Left ventricle myocardium inferior (tissue), 1 donor: ENCODE results near the gene TSC22D4. TPM values are rescaled to one million over a fixed set of nuclear protein-coding genes. Genes with fewer than 3 reads are reported as not detected.
A peak's percentile ranks its signal among the peaks of the same experiment; 100 is the strongest.

Source experiments
- DNase-seq: peaks from one replicate; pipeline ENCODE4 v3.0.0-alpha.2; 2020
- H3K27ac ChIP-seq: fragments of 200-600 bp; replicated peaks from 2 replicates; pipeline ENCODE4 v1.8.0; 2021
- H3K27me3 ChIP-seq: fragments of 200-600 bp; 2 replicates; pipeline ENCODE4 v1.8.0; 2021; ENCODE audit warnings: low read depth
- H3K36me3 ChIP-seq: fragments of 200-600 bp; 2 replicates; pipeline ENCODE4 v1.8.0; 2021
- H3K4me1 ChIP-seq: fragments of 200-600 bp; 2 replicates; pipeline ENCODE4 v1.8.0; 2021
- H3K4me3 ChIP-seq: fragments of 200-600 bp; 2 replicates; pipeline ENCODE4 v1.8.0; 2021; ENCODE audit warnings: mild to moderate bottlenecking, moderate library complexity
- H3K9me3 ChIP-seq: fragments of 200-600 bp; replicated peaks from 2 replicates; pipeline ENCODE4 v1.8.0; 2021
- intact Hi-C: fragments of 100-400 bp; cut with micrococcal nuclease; formaldehyde crosslinking; loops from one replicate; pipeline ENCODE4 v1.11.0; 2022
- total RNA-seq: library from RNA; stranded (reverse); fragmentation: NEBNext Ultra II Directional; extraction: Animal tissue kit (Norgen Biotek cat#: 25700); gene quantifications from one replicate; pipeline ENCODE4 v1.2.1, GENCODE V29; 2021
- TF ChIP-seq, protein P1 (sequence below): fragments of 200-600 bp; IDR thresholded peaks from 2 replicates; pipeline ENCODE4 v1.8.0; 2021; ENCODE audit warnings: antibody characterized with exemption, mild to moderate bottlenecking, borderline replicate concordance
- donor health status: DM: no; HTN: yes; CAD: no; lungs with severe emphysema.

Gene TSC22D4
- total RNA-seq, 1 donor from 2014 or later: 47.5 TPM

DNA sequence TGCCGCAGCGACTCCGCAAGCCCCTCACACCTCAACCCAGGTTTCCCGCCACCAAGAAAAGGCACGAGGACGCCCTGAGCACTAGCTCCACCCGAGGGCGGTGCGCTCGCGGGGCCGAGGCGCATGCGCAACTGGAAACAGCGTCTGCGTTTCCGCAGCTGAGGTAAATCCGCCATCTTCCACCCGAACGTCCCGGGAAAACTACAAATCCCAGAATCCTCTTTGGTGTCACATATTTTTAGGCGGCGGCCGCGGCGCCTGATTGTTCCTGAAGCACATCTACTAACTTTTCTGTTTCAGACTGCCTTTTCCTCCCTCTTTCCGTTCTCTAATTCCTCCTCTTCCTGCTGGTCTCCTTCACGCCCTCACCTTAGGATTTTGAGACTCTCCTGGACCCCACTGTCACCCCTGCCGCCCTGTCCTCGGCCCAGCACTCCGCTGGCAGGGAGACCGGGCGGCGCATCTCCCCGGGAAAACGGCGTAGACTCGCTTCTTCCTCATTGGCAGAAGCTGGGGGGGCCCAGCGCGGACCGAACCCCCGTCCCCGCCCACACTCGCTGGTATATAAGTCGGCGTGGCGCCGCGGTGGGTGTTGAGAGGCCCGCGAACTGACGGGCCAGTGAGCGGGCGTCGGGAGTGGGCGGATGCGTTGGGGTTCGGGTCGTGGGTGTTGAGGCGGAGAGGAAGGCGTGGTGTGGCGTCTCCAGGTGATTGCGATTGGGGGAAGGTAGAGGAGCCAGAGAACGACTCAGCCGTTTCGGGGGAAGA is 50.6 kb downstream of the TSC22D4 start, which contains the start of gene ZCWPW1:
Gene ZCWPW1 (minus strand): TSS at position 505 of the 768 bp plus-strand sequence. CDS start 8,054 bp downstream, outside the sequence.
- H3K36me3 ChIP-seq: peaks cover 8% of the 10 kb centered on the region
- H3K27ac ChIP-seq: peak within 1 kb of the TSS; percentile 100
- intact Hi-C loops: no loop called here
- no peaks in the 10 kb centered on the region for H3K9me3 ChIP-seq
- DNase-seq: peak; percentile 96
- H3K4me3 ChIP-seq: peak within 1 kb of the TSS; percentile 86
- no peaks in the 10 kb centered on the region for H3K27me3 ChIP-seq
- TF ChIP-seq, protein P1, sequence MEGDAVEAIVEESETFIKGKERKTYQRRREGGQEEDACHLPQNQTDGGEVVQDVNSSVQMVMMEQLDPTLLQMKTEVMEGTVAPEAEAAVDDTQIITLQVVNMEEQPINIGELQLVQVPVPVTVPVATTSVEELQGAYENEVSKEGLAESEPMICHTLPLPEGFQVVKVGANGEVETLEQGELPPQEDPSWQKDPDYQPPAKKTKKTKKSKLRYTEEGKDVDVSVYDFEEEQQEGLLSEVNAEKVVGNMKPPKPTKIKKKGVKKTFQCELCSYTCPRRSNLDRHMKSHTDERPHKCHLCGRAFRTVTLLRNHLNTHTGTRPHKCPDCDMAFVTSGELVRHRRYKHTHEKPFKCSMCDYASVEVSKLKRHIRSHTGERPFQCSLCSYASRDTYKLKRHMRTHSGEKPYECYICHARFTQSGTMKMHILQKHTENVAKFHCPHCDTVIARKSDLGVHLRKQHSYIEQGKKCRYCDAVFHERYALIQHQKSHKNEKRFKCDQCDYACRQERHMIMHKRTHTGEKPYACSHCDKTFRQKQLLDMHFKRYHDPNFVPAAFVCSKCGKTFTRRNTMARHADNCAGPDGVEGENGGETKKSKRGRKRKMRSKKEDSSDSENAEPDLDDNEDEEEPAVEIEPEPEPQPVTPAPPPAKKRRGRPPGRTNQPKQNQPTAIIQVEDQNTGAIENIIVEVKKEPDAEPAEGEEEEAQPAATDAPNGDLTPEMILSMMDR: peak; percentile 20
- peaks cover 44% of the 10 kb centered on the region for H3K4me1 ChIP-seq

DNA sequence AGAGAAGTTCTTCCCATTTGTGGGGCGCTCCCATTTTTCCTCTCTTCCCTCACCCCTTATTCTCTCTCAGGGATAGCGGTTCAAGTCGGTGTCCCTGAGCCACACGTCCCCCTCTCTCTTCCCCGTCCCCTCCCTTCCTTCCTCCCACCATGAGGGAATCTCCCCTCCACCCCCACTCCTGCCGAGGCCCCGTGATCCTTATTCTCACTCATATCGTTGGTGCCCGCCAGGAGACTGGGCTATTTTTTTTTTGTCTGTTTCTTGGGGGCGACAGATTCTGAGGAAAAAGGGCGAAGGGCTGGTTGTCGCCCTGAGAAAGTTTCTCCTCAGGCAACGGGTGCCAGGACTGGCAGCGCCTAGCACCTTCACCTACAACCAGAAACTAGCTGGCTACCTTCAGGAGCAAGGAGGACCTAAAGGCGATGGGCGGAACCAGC is 51.2 kb downstream of the TSC22D4 start:
- Histone ChIP-seq H3K36me3 (peaks cover 4% of the 10 kb centered on the region), H3K4me3 (peak overlapping the region; percentile 86), H3K9me3 (no peaks in the 10 kb centered on the region), H3K4me1 (peaks cover 38% of the 10 kb centered on the region), H3K27ac (peak overlapping the region; percentile 100), H3K27me3 (no peaks in the 10 kb centered on the region)
- intact Hi-C loops: no loop called here
- TF ChIP-seq, protein P1: no peak
- DNase-seq: no peak

DNA sequence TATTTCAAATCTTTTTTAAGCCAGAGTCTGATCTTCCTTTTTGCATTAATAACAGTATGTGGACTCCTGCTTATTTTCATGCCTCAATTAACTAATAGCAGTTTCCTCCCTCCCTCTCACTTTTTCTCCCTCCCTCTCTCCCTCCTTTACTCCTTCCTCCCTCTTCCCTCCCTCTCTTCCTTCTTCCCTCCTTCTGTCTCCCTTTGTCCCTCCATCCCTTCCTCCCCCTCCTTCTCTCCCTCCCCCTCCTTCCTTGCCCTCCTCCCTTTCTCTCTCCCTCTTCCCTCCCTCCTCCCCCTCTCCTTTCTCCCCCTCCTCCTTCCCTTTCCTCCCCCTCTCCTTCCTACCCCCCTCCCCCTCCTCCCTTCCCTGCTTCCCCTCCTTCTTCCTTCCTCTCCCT is 52.5 kb downstream of the TSC22D4 start:
- DNase-seq: no peak
- peaks cover 6% of the 10 kb centered on the region for H3K36me3 ChIP-seq
- TF ChIP-seq, protein P1: no peak
- H3K4me3 ChIP-seq: no peak overlapping the region
- no peaks in the 10 kb centered on the region for H3K27me3 ChIP-seq
- peaks cover 25% of the 10 kb centered on the region for H3K4me1 ChIP-seq
- no peak overlapping the region for H3K27ac ChIP-seq
- no peaks in the 10 kb centered on the region for H3K9me3 ChIP-seq
- intact Hi-C loops: no loop called here

DNA sequence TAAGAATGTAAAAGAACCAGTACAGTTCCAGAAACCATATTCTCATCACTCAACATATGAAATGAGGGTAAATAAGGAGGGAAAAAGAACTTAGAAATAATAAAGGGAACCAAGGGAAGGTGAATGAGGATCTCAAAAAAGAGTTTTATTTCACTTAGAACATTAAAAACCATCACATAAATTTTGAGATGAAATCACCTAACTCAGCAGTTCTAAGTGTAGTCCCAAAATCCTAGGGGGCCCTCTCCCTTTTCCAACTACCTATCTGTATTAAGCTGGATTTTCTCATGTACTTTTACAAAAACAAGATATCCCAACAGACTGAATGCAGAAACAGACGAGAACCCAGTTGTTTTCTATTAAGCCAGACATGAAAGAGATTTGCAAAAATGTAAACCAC is 53.7 kb downstream of the TSC22D4 start:
- H3K9me3 ChIP-seq: no peaks in the 10 kb centered on the region
- DNase-seq: no peak
- intact Hi-C loops: no loop called here
- no peak overlapping the region for H3K27ac ChIP-seq
- peaks cover 6% of the 10 kb centered on the region for H3K36me3 ChIP-seq
- no peak overlapping the region for H3K4me3 ChIP-seq
- TF ChIP-seq, protein P1: no peak
- H3K4me1 ChIP-seq: peaks cover 14% of the 10 kb centered on the region
- no peaks in the 10 kb centered on the region for H3K27me3 ChIP-seq

DNA sequence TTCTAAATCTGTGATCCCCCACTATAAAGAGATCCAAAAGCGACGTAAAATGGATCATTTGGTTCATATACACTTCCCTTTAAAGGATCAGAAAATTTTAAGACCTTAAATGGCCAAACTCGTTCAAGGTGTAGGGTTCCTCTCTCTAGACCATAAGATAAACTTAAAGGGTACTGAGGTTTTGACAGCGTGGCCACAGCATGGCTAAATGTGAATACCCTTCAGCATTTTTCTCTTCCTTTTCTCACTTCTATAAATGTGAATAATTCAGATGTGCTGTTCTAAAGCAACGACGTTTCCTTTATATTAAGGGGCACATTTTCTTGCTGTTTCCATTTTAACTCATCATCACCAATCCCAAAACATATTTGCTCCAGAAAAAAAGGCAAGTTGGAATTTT is 55.7 kb downstream of the TSC22D4 start:
- TF ChIP-seq, protein P1: no peak
- intact Hi-C loops: no loop called here
- H3K9me3 ChIP-seq: no peaks in the 10 kb centered on the region

More for the DNA sequence above, 55.7 kb downstream of the TSC22D4 start:
- Histone ChIP-seq H3K27me3 (no peaks in the 10 kb centered on the region), H3K27ac (no peak overlapping the region), H3K4me3 (no peak overlapping the region), H3K4me1 (peaks cover 7% of the 10 kb centered on the region), H3K36me3 (peaks cover 6% of the 10 kb centered on the region)
- DNase-seq: no peak
